Thyroid gland (tissue), 4 donors: Measurements from ENCODE around the gene DNAH10. TPM values are rescaled to one million over a fixed set of nuclear protein-coding genes. Genes with fewer than 3 reads are reported as not detected.

ENCODE experiments used
- DNase-seq, 2 donors: peaks; one replicate each; pipeline ENCODE4 v3.0.0-alpha.2; 2019
- H3K27ac ChIP-seq, 3 donors: fragments of 200-600 bp; sonication (generic); 1 replicate in 2 of 3; 2 replicates in 1 of 3; pipeline ENCODE4 v1.5.1; 2016 to 2019; ENCODE audit warnings: mild to moderate bottlenecking in 1 of 3, moderate library complexity in 1 of 3
- H3K27me3 ChIP-seq: fragments of 200-600 bp; sonication (generic); one replicate; pipeline ENCODE4 v1.5.1; 2019
- H3K36me3 ChIP-seq, 2 donors: fragments of 200-600 bp; sonication (generic); one replicate each; pipeline ENCODE4 v1.5.1; 2016 to 2019
- H3K4me1 ChIP-seq, 2 donors: fragments of 200-600 bp; sonication (generic); one replicate each; pipeline ENCODE4 v1.5.1; 2017 to 2019
- H3K4me3 ChIP-seq, 3 donors: fragments of 200-600 bp; sonication (generic); replicated peaks in 1 of 3; 1 replicate in 2 of 3; 2 replicates in 1 of 3; pipeline ENCODE4 v1.5.1; 2016; ENCODE audit warnings: mild to moderate bottlenecking in 1 of 3
- H3K9me3 ChIP-seq: fragments of 200-600 bp; sonication (generic); one replicate; pipeline ENCODE4 v1.5.1; 2017
- POLR2A ChIP-seq, 2 donors: fragments of 450-650 bp; IDR thresholded peaks; one replicate each; pipeline ENCODE4 v1.6.1; 2017; ENCODE audit warnings: antibody characterized with exemption in 2 of 2, mild to moderate bottlenecking in 2 of 2, moderate library complexity in 1 of 2
- WGBS, 2 donors: methylation state at CpG; one replicate each; pipeline ENCODE4 v1.1.5; 2017; 5-methylcytosine and 5-hydroxymethylcytosine counted together
- intact Hi-C: fragments of 100-400 bp; cut with DNase I; formaldehyde crosslinking; loops from one replicate; pipeline ENCODE4 v1.15.1; 2023
- total RNA-seq, 4 donors: library from RNA; depleted of rRNA; stranded (reverse); fragments of >200 nt; gene quantifications; one replicate each; pipeline ENCODE4 v1.2.3, GENCODE V29; 2016
- TF ChIP-seq, protein P1 (sequence below), 6 experiments: fragments of 200-600 bp in 3 of 6; fragments of 450-650 bp in 3 of 6; sonication (generic) in 3 of 6; IDR thresholded peaks; one replicate each; pipeline ENCODE4 v1.5.1; 2016 to 2019; ENCODE audit warnings: antibody characterized with exemption in 6 of 6, mild to moderate bottlenecking in 2 of 6, inconsistent platforms in 1 of 6, moderate library complexity in 1 of 6

Gene DNAH10
- total RNA-seq, 4 donors from 2014 or later, result 0.10 to 0.33 (median 0.27) TPM; not detected in 1

DNA sequence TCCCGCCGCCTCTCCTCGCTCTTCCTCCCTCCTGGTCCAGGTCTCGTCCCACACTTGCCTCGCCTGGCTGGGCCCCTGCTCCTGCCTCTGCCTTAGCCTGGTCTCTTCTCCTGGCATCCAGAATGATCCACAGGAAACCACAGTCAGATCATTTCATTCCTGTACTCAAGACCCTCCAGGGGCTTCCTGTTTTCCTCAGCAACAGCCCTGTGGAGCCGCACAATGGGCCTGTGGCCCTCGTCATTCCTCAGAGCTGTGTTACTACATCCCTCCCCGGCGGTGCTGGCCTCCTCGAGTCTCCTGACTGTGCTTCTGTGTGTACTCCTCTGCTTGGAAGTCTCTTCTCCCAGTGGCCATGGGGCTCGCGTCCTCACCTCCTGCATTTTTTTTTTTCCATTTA lies 29.9 kb upstream of the DNAH10 start:
- WGBS, 2 donors, result 93 to 94% methylated on average over 12 of the region's 12 CpGs
- Histone ChIP-seq H3K27ac (no peak overlapping the region), H3K4me3 (no peak overlapping the region), H3K9me3 (no peaks in the 10 kb centered on the region), H3K4me1 (no peaks in the 10 kb centered on the region), H3K36me3 (peaks cover 21 to 50% of the 10 kb centered on the region in 2 donors), H3K27me3 (no peaks in the 10 kb centered on the region)
- intact Hi-C loops, result no loop called here
- TF ChIP-seq, protein P1, sequence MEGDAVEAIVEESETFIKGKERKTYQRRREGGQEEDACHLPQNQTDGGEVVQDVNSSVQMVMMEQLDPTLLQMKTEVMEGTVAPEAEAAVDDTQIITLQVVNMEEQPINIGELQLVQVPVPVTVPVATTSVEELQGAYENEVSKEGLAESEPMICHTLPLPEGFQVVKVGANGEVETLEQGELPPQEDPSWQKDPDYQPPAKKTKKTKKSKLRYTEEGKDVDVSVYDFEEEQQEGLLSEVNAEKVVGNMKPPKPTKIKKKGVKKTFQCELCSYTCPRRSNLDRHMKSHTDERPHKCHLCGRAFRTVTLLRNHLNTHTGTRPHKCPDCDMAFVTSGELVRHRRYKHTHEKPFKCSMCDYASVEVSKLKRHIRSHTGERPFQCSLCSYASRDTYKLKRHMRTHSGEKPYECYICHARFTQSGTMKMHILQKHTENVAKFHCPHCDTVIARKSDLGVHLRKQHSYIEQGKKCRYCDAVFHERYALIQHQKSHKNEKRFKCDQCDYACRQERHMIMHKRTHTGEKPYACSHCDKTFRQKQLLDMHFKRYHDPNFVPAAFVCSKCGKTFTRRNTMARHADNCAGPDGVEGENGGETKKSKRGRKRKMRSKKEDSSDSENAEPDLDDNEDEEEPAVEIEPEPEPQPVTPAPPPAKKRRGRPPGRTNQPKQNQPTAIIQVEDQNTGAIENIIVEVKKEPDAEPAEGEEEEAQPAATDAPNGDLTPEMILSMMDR (IDR thresholded peaks at IDR 0.05), result no peak
- no peak for TF ChIP-seq POLR2A (IDR thresholded peaks at IDR 0.05)
- DNase-seq, result no peak

DNA sequence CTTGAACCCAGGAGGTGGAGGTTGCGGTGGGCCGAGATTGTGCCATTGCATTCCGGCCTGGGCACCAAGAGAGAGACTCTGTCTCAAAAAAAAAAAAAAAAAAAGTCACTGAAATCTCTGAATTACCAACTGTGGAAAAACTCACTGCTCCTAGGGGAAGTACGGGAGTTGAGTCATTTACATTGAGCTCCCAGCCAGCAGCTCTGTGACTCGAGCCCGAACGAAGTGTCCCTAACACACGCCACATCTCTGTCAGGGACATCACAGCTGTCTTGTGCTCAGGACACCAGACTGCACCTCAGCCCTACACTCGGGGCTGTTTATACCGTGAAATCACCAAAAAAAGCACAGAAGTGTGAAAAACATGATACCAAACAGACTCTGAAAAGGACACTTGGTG lies 28.9 kb upstream of the DNAH10 start:
- 85 to 93% methylated on average over 9 to 10 of the region's 10 CpGs for WGBS, 2 donors
- no peak for TF ChIP-seq POLR2A (IDR thresholded peaks at IDR 0.05)
- TF ChIP-seq, protein P1 (IDR thresholded peaks at IDR 0.05), result no peak
- H3K36me3 ChIP-seq, result peaks cover 22 to 51% of the 10 kb centered on the region in 2 donors

DNA sequence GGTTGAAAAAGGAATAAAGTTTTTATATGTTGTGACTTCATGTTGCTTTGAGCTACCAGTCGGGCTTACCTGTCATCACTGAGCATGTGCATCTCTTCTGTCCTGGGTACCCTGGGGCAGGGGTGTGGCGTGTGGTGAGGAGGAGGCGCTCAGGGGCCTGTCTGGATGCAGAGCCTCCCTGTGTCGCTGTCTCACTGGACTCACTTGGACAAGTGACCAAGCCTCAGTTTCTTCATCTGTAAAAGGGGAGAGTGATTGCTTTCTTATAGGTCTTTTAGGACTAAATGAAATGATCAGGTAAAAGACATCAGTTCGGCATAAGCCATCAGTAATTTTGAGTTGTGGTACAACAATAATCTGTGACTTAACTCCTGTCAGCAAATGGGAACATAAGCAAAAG lies 27.8 kb upstream of the DNAH10 start:
- TF ChIP-seq POLR2A (IDR thresholded peaks at IDR 0.05), result no peak
- TF ChIP-seq, protein P1 (IDR thresholded peaks at IDR 0.05), result no peak
- Histone ChIP-seq H3K4me3 (no peak overlapping the region), H3K9me3 (no peaks in the 10 kb centered on the region), H3K36me3 (peaks cover 27 to 57% of the 10 kb centered on the region in 2 donors), H3K27ac (no peak overlapping the region), H3K27me3 (no peaks in the 10 kb centered on the region), H3K4me1 (no peaks in the 10 kb centered on the region)
- WGBS, 2 donors, result 83 to 85% methylated on average over 5 of the region's 5 CpGs
- DNase-seq, result no peak
- intact Hi-C loops, result no loop called here

More for the DNA sequence above, 28.9 kb upstream of the DNAH10 start:
- no peak overlapping the region for H3K27ac ChIP-seq
- no peaks in the 10 kb centered on the region for H3K4me1 ChIP-seq
- intact Hi-C loops, result no loop called here
- no peak for DNase-seq
- no peaks in the 10 kb centered on the region for H3K27me3 ChIP-seq
- H3K4me3 ChIP-seq, result no peak overlapping the region
- H3K9me3 ChIP-seq, result no peaks in the 10 kb centered on the region

DNA sequence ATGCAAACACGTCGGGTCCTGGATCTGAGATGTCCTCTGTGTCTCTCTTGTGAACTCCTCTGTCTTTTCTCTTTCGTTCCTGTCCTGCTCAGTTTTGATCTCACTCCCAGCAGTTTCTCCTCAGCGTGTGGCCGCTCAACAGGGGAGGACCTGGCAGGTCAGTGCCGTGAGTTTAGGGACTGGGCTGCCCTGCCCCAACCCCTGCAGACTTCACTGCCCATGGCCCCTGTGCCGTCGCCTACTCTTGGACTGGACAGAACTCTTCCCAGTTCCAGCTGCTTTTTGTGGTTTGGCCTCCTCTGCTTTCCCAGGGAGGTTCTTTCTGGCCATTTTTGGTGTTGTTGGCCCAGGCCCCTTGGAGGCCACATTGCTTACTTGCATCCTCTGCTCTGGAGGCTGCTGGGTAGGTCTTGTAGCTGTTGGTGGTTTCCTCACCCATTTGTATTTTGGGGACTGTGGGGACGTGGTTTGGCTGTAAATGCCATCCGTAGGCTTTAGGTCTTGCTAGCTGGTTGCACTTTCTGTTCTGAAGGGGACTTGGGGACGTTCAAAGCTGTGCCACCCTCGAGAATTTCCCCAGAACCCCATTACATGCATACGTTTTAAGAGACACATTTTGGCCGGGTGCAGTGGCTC lies 20.0 kb upstream of the DNAH10 start:
- intact Hi-C loops, result no loop called here
- H3K4me1 ChIP-seq, result no peaks in the 10 kb centered on the region

DNA sequence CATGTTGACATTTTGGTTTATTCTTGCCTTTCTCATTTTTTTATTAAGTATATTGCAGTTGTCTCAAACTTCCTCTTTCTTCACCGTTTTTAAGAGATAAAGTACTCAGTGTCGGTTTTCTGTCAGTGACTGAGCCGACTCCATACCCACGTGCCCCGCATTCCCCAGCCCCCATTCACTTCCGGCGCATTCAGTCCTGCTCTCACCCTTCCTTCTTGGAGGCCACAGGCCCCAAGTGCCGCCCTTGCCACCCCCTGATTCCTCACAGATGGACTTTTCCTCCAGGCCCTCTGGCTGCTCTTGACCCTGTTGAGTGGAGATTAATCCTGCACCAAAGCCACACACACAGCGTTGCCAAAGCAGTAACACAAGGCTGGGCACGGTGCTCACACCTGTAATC lies 19.1 kb upstream of the DNAH10 start:
- 92 to 94% methylated on average over 10 of the region's 10 CpGs for WGBS, 2 donors
- DNase-seq, result no peak
- no peak overlapping the region for H3K4me3 ChIP-seq
- peaks cover 40 to 44% of the 10 kb centered on the region in 2 donors for H3K36me3 ChIP-seq
- H3K27ac ChIP-seq, result no peak overlapping the region
- intact Hi-C loops, result no loop called here
- H3K27me3 ChIP-seq, result no peaks in the 10 kb centered on the region
- H3K9me3 ChIP-seq, result no peaks in the 10 kb centered on the region
- no peaks in the 10 kb centered on the region for H3K4me1 ChIP-seq
- TF ChIP-seq POLR2A (IDR thresholded peaks at IDR 0.05), result no peak
- TF ChIP-seq, protein P1 (IDR thresholded peaks at IDR 0.05), result no peak

More for the DNA sequence above, 20.0 kb upstream of the DNAH10 start:
- Histone ChIP-seq H3K27ac (no peak overlapping the region), H3K36me3 (peaks cover 48 to 51% of the 10 kb centered on the region in 2 donors), H3K27me3 (no peaks in the 10 kb centered on the region), H3K9me3 (no peaks in the 10 kb centered on the region), H3K4me3 (no peak overlapping the region)
- DNase-seq, result no peak
- TF ChIP-seq POLR2A (IDR thresholded peaks at IDR 0.05), result no peak
- TF ChIP-seq, protein P1 (IDR thresholded peaks at IDR 0.05), result no peak
- 93% methylated on average over 14 of the region's 14 CpGs for WGBS, 2 donors
